A673 (cell line): Measurements from ENCODE around the gene LCN1. TPM values are rescaled to one million over a fixed set of nuclear protein-coding genes. Genes with fewer than 3 reads are reported as not detected.
"Not testable (repeated sequence)": the region's sequence is repeated elsewhere in the genome, so short reads cannot be mapped to it uniquely, and the experiment has no call there.

Experiments used
- BruUV-seq: library from RNA; stranded (reverse); fragments of 400-500 nt; replicated peaks from 2 replicates; lab custom pipeline; 2021; lab: Mats Ljungman, UMichigan
- CTCF ChIA-PET: fragments of 300-600 bp; sonication (Branson Sonifier 250); formaldehyde crosslinking; loops from one replicate; lab custom pipeline; 2022; ENCODE audit warnings: antibody characterized with exemption; lab: Charles Lee
- POLR2A ChIA-PET: fragments of 300-600 bp; sonication (Branson Sonifier 250); formaldehyde crosslinking; loops from one replicate; lab custom pipeline; 2022; ENCODE audit warnings: antibody characterized with exemption; ENCODE audit not compliant: low non-redundant PET; lab: Charles Lee
- DNase-seq: peaks from one replicate; pipeline ENCODE4 v3.0.0-alpha.2; 2015; ENCODE audit warnings: low spot score
- H3K27ac ChIP-seq: fragments of 200-600 bp; sonication (generic); 2 replicates; pipeline ENCODE4 v1.5.1; 2016; ENCODE audit warnings: mixed run types, low read depth, mild to moderate bottlenecking, mixed read lengths, antibody characterized with exemption, low read length; ENCODE audit not compliant: poor library complexity, severe bottlenecking
- H3K27me3 ChIP-seq: fragments of 200-600 bp; sonication (generic); replicated peaks from 2 replicates; pipeline ENCODE4 v1.6.1; 2017; ENCODE audit warnings: mixed run types, low read depth, mild to moderate bottlenecking, mixed read lengths, antibody characterized with exemption, low read length; ENCODE audit not compliant: insufficient read depth, poor library complexity
- H3K36me3 ChIP-seq: fragments of 200-600 bp; sonication (generic); 2 replicates; pipeline ENCODE4 v1.6.1; 2016; ENCODE audit warnings: mixed run types, mild to moderate bottlenecking, mixed read lengths, antibody characterized with exemption, low read length; ENCODE audit not compliant: insufficient read depth, poor library complexity, severe bottlenecking
- H3K4me1 ChIP-seq: fragments of 200-600 bp; sonication (generic); 2 replicates; pipeline ENCODE4 v1.6.1; 2017; ENCODE audit warnings: mixed run types, mild to moderate bottlenecking, mixed read lengths, antibody characterized with exemption, low read length; ENCODE audit not compliant: insufficient read depth, poor library complexity, severe bottlenecking
- H3K4me3 ChIP-seq: fragments of 200-600 bp; sonication (generic); 2 replicates; pipeline ENCODE4 v1.5.1; 2016; ENCODE audit warnings: low read depth, mixed run types, mild to moderate bottlenecking, mixed read lengths, low read length; ENCODE audit not compliant: poor library complexity, severe bottlenecking
- H3K9me3 ChIP-seq: fragments of 200-600 bp; sonication (generic); 2 replicates; pipeline ENCODE4 v1.6.1; 2016; ENCODE audit warnings: mixed run types, low read depth, mild to moderate bottlenecking, mixed read lengths, antibody characterized with exemption, low read length; ENCODE audit not compliant: poor library complexity, severe bottlenecking
- CTCF ChIP-seq: fragments of 300-800, 200-600 bp; sonication (generic); conservative IDR thresholded peaks from 2 replicates; pipeline ENCODE4 v1.5.1; 2017; ENCODE audit warnings: low read depth, mild to moderate bottlenecking, antibody characterized with exemption, low read length, moderate library complexity, mixed read lengths
- EZH2 ChIP-seq: fragments of 200-600 bp; sonication (generic); IDR thresholded peaks from 2 replicates; pipeline ENCODE4 v1.6.1; 2017; ENCODE audit warnings: borderline replicate concordance, low read depth, mild to moderate bottlenecking, mixed read lengths, antibody characterized with exemption, low read length; ENCODE audit not compliant: poor library complexity, severe bottlenecking
- intact Hi-C: fragments of 100-400 bp; cut with micrococcal nuclease; formaldehyde crosslinking; loops from one replicate; pipeline ENCODE4 v1.10.0; 2022; ENCODE audit not compliant: unreplicated experiment
- total RNA-seq: library from RNA; stranded (reverse); gene quantifications from 2 replicates; pipeline ENCODE4 v1.2.3, GENCODE V29; 2021

The LCN1 gene
- total RNA-seq, 1 experiment from 2014 or later, result not detected

- DNase-seq, result no peak
- H3K27ac ChIP-seq, result no peak overlapping the region
- ChIA-PET CTCF (no interaction called here), POLR2A (no interaction called here)
- H3K36me3 ChIP-seq, result no peaks in the 10 kb centered on the region
- intact Hi-C loops, result no loop called here
- H3K27me3 ChIP-seq, result no peaks in the 10 kb centered on the region
- no TSS peak for BruUV-seq
- no peaks in the 10 kb centered on the region for H3K4me1 ChIP-seq
- H3K4me3 ChIP-seq, result no peak overlapping the region
- TF ChIP-seq CTCF (no peak), EZH2 (no peak)
- H3K9me3 ChIP-seq, result no peaks in the 10 kb centered on the region
Measured at GRCh38 chr9:135512904-135513303, 8.3 kb upstream of the LCN1 start.

- Histone ChIP-seq H3K9me3 (no peaks in the 10 kb centered on the region), H3K36me3 (no peaks in the 10 kb centered on the region), H3K4me3 (no peak overlapping the region), H3K27me3 (no peaks in the 10 kb centered on the region), H3K4me1 (no peaks in the 10 kb centered on the region), H3K27ac (no peak overlapping the region)
- ChIA-PET POLR2A (no interaction called here), CTCF (no interaction called here)
- DNase-seq, result no peak
- no TSS peak for BruUV-seq
- TF ChIP-seq EZH2 (no peak), CTCF (no peak)
- intact Hi-C loops, result no loop called here
Measured at GRCh38 chr9:135513351-135513846, 7.8 kb upstream of the LCN1 start.

- H3K36me3 ChIP-seq, POLR2A ChIA-PET, H3K4me1 ChIP-seq, H3K4me3 ChIP-seq, CTCF ChIA-PET, intact Hi-C loops, H3K9me3 ChIP-seq, H3K27ac ChIP-seq, H3K27me3 ChIP-seq, DNase-seq, BruUV-seq: not testable (repeated sequence)
Measured at GRCh38 chr9:135513906-135514305, 7.3 kb upstream of the LCN1 start.

- Histone ChIP-seq H3K4me1 (no peaks in the 10 kb centered on the region), H3K4me3 (no peak overlapping the region), H3K9me3 (no peaks in the 10 kb centered on the region), H3K27ac (no peak overlapping the region), H3K36me3 (no peaks in the 10 kb centered on the region), H3K27me3 (no peaks in the 10 kb centered on the region)
- no peak for DNase-seq
- CTCF ChIA-PET, result no interaction called here
- intact Hi-C loops, result no loop called here
- no TSS peak for BruUV-seq
- TF ChIP-seq EZH2, result no peak
- no peak for TF ChIP-seq CTCF
- POLR2A ChIA-PET, result no interaction called here
Measured at GRCh38 chr9:135514342-135515082, 6.7 kb upstream of the LCN1 start.
